Measurements from ENCODE around the gene EMILIN2.
"Not testable (repeated sequence)": the region's sequence is repeated elsewhere in the genome, so short reads cannot be mapped to it uniquely, and the experiment has no call there.

Gene EMILIN2

GRCh38 chr18:2845172-2845571 lies 1.6 kb upstream of the EMILIN2 start:
- no peak for DNase-seq (ENCODE audit: low read depth, low spot score)

- no peak for DNase-seq (ENCODE audit: low read depth, low spot score)
These were observed 776 bp downstream of the EMILIN2 start for GRCh38 chr18:2847317-2848246.

GRCh38 chr18:2848247-2849246 lies 1.7 kb downstream of the EMILIN2 start:
- DNase-seq (ENCODE audit: low read depth, low spot score), result no peak

GRCh38 chr18:2850816-2851215 lies 4.0 kb downstream of the EMILIN2 start:
- DNase-seq (ENCODE audit: low read depth, low spot score), result no peak

DNA sequence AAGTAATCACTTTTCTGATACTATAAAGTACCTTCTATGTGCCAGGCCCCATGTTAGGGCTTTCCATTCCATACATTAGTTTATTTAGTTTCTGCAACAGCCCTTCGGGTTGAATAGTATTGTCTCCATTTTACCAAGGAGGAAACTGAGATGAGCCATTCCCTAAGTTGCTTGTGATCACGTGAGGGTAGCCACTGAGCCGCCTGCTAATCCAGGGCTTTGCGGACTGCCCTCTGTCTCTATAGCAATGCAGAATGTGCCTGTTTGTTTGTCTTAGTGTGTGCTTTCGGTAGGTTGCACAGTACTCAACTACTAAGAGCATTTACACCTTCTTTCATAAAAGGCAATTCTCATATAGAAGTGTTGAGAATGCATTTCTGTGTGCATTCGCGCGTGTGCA lies 5.0 kb downstream of the EMILIN2 start:
- no peak for DNase-seq (ENCODE audit: low read depth, low spot score)

GRCh38 chr18:2852460-2852859 lies 5.7 kb downstream of the EMILIN2 start:
- not testable (repeated sequence) for DNase-seq (ENCODE audit: low read depth, low spot score)

DNA sequence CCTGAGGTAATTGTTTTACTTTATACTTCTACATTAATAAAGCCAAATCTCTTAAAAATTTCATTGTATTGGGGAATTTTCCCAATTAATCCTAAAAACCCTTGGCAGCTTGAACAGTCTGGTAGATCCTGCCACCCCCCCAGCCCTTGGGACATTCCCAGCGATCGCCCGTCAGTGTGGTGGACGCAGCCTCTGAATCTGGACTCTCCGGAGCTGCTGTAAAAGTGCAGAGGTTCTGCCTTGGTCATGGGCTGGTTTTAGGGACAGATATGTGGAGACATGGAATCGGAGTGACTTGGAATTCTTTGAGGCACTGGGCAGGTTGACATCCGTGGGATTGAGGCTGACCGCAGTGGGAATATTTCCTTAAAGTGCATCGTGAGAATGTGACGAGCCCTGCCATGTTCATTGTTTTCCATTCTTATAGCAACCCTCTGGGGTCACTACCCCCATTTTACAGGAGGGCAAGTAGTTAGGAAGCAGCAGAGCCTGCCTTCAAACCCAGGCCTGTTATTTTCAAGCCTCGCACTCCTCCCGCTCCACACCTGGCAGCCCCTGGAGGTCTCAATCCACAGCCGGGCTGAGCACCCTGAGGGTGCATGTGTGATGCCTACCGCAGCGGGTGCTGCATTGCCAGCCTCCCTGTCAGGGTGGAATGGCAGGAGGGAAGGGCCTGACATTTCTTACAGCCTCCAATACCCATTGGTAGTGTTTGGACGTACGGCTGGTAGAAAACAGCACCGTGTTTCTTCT lies 6.5 kb downstream of the EMILIN2 start:
- no peak for DNase-seq (ENCODE audit: low read depth, low spot score)

DNA sequence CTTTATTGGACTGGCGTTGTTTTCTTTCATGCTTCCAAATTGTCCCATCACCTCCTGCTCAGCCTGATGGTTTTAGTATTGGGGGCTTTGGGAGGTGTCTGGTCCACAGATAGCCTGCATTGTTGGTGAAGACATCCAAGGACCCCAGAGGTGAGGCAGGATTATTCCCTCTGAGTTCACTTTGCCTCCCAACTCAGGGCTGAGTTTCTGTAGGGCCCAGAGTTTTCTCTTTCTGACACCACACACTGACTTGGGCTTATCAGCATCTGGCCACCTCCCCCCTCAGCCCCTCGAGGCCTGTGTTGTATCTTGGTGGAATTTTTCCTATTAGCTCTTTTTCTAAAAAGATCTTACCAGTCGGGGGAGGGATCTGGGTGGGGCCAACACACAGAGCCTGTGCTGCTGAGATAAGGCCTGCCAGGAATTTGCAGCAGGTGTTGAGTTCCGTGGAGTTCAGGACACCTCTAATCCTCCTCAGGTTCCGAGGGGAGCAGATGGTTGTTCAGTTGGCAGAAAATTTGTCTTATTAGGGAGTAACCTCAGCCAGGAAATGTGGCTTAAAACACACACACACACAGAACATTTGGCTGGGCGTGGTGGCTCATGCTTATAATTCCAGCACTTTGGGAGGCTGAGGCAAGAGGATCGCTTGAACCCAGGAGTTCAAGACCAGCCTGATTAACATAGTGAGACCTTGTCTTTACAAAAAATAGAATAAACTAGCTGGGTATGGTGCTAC lies 7.3 kb downstream of the EMILIN2 start:
- no peak for DNase-seq (ENCODE audit: low read depth, low spot score)

GRCh38 chr18:2854875-2855274 lies 8.1 kb downstream of the EMILIN2 start:
- no peak for DNase-seq (ENCODE audit: low read depth, low spot score)

DNA sequence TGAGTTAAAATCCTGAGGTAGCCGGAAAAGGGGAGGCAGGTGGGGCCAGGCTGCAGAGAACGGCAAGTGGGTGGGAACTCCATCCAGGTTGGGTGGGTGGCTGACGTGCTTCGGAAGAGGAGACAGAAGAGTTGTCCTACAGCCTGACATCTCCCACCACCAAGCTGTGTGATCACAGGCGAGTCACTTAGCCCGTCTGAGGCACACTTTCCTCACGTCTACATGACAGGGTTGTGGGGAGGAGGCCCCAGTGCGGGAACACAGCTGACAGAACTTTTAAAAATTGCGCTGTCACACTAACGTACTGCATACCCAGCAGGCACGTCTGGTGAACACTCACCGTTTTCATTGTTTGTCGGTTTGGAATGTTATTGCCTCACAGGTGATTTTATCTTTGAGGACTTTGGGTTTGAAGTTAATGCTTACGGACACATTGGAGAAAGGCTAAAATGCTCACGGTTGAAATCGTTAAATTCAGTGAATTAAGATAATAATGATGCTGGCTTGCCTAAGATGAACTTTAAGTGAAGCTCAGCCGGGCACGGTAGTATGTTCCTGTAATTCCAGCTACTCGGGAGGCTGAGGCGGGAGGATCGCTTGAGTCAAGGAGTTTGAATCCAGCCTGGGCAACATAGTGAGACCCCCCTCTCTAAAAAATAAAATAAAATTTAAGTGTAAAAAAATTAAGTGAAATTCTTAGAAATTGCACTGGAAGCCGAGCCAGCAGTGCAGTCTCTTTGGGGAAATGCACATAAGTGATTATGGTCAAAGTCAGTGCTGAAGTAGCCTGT lies 8.9 kb downstream of the EMILIN2 start:
- no peak for DNase-seq (ENCODE audit: low read depth, low spot score)

DNA sequence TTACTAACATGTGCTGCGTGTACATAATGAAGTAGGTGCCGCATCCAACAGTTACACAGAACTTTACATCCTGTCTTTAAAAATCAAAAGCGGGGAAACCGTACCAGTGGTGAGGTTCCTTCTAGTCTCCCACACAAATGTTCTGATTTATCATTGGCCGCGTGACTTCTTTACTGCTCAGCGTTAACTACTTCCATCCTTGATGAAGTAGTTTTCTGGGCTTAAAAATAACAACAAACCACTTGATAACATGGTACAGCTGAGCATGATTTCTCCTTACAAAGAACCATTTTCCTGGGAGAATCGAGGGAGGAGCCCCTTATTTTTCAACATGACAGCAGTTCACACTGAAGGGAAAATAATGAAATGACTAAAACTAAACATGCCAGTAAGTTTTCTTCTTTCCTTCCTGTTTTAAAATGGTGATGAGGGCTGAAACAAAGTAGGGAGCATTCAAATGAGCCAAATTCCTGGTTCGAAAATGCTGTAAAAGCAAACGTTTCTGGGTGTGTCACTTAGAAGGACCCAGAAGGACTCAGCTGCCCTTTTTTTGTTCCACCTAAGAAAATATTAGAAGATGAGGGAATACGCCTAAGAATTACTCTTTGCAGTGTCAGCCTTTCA lies 9.9 kb downstream of the EMILIN2 start:
- DNase-seq (ENCODE audit: low read depth, low spot score), result no peak

GRCh38 chr18:2857491-2858131 lies 10.8 kb downstream of the EMILIN2 start:
- DNase-seq (ENCODE audit: low read depth, low spot score), result no peak

DNA sequence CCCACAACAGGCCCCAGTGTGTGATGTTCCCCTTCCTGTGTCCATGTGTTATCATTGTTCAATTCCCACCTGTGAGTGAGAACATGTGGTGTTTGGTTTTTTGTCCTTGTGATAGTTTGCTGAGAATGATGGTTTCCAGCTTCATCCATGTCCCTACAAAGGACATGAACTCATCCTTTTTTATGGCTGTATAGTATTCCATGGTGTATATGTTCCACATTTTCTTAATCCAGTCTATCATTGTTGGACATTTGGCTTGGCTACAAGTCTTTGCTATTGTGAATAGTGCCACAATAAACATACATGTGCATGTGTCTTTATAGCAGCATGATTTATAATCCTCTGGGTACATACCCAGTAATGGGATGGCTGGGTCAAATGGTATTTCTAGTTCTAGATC lies 13.6 kb downstream of the EMILIN2 start:
- DNase-seq (ENCODE audit: low read depth, low spot score), result not testable (repeated sequence)

- DNase-seq (ENCODE audit: low read depth, low spot score), result not testable (repeated sequence)
These were observed 17.2 kb downstream of the EMILIN2 start for GRCh38 chr18:2863997-2864396.

DNA sequence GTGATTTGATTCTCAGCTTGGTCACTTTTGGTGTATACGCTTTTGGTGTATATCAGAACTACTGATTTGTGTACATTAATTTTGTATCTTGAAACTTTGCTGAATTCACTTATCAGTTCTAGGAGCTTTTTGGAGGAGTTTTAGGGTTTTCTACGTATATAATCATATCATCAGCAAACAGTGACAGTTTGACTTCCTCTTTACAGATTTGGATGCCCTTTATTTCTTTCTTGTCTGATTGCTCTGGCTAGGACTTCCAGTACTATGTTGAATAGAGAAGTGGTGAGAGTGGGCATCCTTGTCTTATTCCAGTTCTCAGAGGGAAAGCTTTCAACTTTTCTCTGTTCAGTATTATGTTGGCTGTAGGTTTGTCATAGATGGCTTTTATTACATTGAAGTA lies 19.7 kb downstream of the EMILIN2 start:
- DNase-seq (ENCODE audit: low read depth, low spot score), result not testable (repeated sequence)

- DNase-seq (ENCODE audit: low read depth, low spot score), result no peak
These were observed 22.4 kb downstream of the EMILIN2 start for GRCh38 chr18:2869207-2869606.

DNA sequence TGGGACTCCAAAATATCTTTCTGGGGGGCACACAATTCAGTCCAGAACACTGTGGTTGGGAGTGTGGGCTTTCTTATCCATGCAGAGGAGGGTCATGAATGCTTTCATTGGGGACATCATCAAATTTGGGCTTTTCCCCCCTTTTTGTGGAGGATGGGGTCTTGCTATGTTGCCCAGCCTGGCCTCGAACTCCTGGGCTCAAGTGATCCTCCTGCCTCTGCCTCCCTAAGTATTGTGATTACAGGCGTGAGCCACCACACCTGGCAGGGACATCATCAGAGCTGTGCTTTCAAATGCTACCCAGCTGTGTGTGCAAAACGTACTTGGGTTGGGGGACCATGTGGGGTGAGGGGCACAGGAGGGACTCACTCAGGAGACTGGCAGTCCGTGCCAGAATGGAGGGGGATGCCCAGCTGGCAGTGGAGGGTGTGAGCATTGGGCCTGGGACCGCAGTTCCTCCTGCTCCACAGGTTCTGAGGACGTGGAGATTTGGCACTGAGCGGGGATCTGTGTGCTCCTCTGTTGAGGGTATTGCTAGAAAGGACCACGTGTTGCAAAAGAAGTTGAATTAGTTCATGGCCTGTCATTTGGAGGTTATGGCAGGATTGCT lies 24.4 kb downstream of the EMILIN2 start:
- DNase-seq (ENCODE audit: low read depth, low spot score), result no peak

DNA sequence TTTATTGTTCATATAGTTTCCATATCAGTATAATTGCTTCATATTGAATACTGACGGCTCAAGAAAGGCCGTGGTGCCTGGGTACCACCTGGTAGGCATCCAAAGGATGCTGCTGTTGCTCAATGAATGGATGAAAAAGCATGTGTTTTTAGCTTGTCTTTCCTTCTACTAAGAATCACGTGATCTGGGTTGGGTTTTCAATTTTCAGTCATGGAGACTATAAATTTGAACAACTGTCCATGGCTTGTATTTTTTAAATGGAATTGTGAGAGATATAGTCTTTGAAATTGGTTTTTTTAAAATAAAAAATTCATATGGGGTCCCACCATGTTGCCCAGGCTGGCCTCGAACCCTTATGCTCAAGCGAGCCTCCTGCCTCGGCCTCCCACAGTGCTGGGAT lies 25.3 kb downstream of the EMILIN2 start:
- no peak for DNase-seq (ENCODE audit: low read depth, low spot score)

- DNase-seq (ENCODE audit: low read depth, low spot score), result no peak
These were observed 28.0 kb downstream of the EMILIN2 start for GRCh38 chr18:2874765-2875164.
